PC-3 (cell line): ENCODE data around the gene ERAP2.

Experiments
- CTCF ChIP-seq: fragments of 300-600 bp; sonication (generic); conservative IDR thresholded peaks from 2 replicates; pipeline ENCODE4 v1.5.1; 2017; ENCODE audit warnings: antibody characterized with exemption, low read depth, mild to moderate bottlenecking, low read length
- EZH2 ChIP-seq: fragments of 300-600 bp; sonication (generic); IDR thresholded peaks from one replicate; pipeline ENCODE4 v1.6.1; 2017; ENCODE audit warnings: antibody characterized with exemption, mild to moderate bottlenecking, low read length; ENCODE audit not compliant: unreplicated experiment
- EZH2phosphoT487 ChIP-seq: fragments of 300-600 bp; sonication (generic); IDR thresholded peaks from 2 replicates; pipeline ENCODE4 v1.6.1; 2018; ENCODE audit warnings: mild to moderate bottlenecking, antibody characterized with exemption, low read length, borderline replicate concordance

- TF ChIP-seq EZH2: no peak
- no peak for TF ChIP-seq EZH2phosphoT487
- TF ChIP-seq CTCF: no peak
Measured at GRCh38 chr5:96901841-96902240, 25.5 kb downstream of the ERAP2 start.
